AG08396 (cell line): ENCODE measurements around the gene FAF2.
"Not testable (repeated sequence)": the region's sequence is repeated elsewhere in the genome, so short reads cannot be mapped to it uniquely, and the experiment has no call there.

Experiments used
- DNase-seq: peaks from one replicate; pipeline ENCODE4 v3.0.0; 2012; ENCODE audit warnings: low spot score, mixed read lengths

Gene FAF2

DNA sequence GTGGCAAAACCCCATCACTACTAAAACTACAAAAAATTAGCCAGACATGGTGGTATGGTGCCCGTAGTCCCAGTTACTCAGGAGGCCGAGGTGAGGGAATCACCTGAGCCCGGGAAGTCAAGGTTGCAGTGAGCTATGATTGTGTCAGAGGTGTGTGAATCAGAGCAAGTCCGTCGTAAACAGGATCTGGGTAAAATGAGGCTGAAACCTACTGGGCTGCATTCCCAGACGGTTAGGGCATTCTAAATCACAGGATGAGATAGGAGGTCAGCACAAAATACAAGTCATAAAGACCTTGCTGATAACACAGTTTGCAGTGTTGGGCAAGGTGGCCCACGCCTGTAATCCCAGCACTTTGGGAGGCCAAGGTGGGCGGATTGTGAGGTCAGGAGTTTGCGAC is 29.9 kb upstream of the FAF2 start:
- no peak for DNase-seq

DNA sequence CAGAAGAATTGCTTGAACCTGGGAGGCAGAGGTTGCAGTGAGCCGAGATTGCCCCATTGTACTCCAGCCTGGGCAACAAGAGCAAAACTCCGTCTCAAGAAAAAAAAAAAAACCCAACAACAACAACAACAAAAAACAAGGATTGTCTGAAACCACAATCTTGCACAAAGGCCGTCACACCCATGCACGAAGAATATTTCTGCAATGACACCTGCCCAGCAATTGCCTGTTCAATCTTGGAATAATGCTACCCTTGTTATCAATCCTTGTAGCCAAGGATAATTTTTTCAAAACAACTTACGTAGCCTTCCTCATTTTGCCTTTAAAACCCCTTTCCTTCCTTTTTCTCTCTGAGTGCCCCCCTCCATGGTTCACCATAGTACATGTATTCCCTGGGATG is 28.1 kb upstream of the FAF2 start:
- DNase-seq, result no peak

DNA sequence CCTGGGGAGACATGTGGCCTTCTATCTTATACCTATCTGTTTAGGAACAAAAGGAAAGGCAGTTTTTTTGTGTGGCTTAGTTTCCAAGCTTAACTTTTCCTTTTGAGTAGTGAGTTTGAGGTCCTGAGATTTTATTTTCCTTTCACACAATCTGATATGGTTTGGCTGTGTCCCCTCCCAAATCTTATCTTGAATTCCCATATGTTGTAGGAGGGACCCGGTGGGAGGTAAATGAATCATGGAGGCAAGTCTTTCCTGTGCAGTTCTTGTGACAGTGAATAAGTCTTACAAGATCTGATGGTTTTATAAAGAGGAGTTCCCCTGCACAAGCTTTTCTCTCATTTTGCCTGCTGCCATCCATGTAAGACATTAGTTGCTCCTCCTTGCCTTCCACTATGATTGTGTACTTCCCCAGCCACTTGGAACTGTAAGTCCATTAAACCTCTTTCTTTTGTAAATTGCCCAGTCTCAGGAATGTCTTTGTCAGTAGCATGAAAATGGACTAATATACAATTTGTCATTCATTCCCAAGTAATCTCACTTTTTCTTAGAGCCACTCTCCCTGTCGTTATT is 27.1 kb upstream of the FAF2 start:
- no peak for DNase-seq

DNA sequence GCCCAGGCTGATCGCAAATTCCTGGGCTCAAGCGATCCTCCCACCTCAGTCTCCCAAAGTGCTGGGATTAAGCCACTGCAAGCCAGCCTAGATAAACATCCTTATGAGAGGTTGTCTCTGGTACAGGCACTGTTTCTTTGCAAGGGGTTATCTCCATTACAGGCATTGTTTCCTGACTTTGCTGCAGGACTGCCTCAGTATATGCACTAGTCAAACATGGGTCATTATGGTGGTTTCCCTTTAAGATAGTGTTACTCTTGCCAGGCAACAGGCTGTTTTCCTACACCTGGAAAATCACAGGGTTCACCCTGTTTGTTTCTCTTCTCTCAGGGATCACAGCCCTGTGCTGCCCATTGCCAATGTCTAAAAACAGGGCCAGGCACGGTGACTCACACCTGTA is 24.0 kb upstream of the FAF2 start:
- DNase-seq, result no peak

DNA sequence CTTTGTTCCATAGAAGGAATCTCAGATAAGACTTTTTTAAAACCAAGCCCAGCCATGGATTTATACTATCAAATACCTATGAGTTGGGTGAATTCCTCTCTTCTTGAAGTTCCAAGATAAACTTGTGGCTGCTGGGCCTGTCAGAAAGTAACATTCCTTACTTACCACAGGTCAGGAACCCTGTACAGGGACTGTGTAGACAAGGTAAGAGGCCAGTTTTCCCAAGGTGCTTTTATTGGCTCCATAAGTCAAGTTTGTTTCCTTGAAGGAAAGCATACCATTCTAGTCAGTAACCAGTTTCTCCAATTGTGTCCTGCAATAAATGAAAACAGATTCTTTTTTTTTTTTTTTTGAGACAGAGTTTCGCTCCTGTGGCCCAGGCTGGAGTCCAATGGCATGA is 23.0 kb upstream of the FAF2 start:
- no peak for DNase-seq

DNA sequence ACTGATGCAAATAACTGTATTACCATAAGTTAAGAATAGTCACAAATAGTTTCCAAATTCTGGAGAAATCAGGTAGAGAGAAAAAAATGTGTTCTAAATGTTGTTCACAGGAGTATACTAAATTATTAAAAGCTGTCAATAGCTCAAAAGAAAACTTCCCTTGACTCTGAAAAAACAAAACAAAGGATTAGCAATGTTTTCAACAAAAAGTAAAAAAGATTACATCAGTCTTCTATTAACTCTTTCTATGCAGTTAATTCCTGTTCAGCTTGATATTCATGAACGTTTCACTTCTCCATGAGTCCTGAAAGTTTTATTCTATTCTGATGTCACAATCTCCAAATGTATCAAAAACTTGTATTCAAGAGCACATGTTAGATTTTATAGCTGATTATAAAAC is 22.4 kb upstream of the FAF2 start:
- DNase-seq, result no peak

DNA sequence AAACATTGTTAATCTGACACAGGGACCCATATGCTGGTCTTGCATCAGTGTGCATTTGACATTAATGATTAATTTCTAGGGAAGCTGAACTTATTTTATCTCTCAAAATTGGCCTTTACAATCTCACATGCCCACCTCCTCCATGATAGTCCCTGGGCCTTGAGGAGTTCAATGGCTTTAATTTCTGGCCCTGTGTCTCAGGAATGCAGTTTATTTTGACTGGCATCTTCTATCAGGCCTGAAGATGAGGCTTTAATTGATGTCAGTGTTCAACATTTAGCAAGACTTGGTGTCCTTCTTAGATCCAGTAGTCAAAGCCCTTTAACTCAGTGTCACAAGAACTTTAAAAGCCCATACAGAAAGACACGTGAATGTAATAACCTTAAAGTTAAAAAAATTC is 21.3 kb upstream of the FAF2 start:
- DNase-seq, result no peak

DNA sequence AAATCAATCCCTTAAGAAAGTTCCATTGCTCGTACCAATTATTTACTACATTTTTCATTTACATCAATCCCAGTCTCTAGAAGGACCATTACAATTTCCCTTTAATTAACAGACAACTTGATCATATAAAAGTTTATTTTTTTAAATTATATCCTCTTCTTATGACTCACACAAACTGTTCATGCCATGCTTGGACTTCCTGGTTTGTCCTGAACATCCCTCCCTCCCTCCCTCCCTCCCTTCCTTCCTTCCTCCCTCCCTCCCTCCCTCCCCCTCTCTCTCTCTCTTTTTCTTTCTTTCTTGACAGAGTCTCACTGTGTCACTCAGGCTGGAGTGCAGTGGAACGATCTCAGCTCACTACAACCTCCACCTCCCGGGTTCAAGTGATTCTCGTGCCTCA is 20.2 kb upstream of the FAF2 start:
- DNase-seq, result peak; percentile 44

DNA sequence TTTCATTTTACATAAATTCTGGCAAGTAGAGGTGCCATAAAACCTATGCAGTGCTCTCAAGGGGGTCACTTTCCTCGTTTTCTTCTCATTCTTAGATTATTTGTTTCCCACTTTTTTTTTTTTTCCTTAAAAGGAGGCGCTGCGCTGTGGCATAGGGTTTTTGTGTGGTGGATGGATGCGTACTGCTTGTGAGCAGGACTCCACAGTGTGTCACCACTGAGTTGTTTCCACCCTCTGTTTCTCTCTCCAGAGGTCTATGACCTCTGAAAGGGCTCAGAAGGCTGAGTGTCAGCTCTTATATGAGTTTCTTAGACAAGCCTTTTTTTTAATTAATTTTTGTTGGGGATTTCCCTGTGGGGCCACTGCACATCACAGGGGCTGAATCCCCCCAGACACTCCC is 18.2 kb upstream of the FAF2 start:
- DNase-seq, result no peak

DNA sequence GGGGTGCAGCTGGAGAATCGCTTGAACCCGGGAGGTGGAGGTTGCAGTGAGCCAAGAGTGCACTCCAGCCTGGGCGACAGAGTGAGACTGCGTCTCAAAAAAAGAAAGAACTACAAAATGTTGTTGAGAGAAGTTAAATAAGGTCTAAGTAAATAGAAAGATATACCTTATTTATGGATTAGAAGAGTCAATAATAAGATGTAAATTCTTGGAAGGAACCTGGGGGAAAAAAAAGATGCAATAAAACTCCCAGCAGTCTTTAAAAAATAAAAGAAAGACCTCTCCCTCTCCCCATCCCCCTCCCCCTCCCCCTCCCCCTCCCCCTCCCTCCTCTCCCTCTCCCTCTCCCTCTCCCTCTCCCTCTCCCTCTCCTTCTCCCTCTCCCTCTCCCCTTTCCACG is 15.5 kb upstream of the FAF2 start:
- no peak for DNase-seq

DNA sequence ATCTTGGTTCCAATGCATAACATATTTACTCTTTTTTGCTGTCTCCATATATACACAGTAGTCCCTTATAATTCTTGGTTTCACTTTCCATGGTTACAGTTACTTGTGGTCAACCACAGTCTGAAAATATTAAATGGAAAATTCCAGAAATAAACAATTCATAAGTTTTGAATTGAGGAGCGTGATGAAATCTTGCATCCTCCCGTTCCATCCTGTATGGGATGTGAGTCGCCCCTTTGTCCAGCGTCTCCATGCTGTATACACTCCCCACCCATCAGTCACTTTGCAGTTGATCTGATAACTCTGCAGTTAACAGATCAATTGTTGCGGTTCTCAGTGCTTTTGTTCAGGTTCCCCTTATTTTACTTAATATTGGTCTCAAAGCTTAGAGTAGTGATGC is 11.5 kb upstream of the FAF2 start:
- peak; percentile 65 for DNase-seq

DNA sequence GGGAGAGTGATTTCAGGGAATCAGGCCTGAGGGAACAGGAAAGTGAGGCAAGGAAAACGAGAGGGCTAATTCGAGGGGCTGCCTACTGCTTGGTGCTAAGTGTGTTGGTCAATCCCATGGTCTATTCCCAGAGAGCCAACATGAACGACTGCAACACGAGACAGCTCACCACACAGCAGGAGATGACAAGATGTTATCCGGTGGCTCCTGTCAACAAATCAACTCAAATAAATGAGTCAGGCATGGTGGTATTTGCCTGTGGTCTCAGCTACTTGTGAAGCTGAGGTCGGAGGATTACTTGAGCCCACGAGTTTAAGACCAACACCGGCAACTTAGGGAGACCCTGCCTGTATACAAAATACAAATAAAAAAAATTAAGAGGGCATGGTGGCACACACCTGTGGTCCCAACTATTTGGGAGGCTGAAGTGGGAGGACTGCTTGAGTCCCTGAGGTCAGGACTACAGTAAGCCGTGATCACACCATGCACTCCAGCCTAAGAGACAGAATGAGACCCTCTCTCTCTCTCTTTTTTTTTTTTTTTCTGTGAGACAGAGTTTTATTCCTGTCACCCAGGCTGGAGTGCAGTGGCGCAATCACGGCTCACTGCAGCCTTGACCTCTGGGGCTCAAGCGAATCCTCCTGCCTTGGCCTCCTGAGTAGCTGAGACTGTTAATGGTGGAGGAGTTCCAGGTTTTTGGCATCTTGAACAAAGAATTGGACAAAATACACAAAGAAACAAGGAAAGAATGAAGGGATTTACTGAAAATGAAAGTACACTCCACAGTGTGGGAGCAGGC is 9.0 kb upstream of the FAF2 start:
- peak; percentile 43 for DNase-seq

DNA sequence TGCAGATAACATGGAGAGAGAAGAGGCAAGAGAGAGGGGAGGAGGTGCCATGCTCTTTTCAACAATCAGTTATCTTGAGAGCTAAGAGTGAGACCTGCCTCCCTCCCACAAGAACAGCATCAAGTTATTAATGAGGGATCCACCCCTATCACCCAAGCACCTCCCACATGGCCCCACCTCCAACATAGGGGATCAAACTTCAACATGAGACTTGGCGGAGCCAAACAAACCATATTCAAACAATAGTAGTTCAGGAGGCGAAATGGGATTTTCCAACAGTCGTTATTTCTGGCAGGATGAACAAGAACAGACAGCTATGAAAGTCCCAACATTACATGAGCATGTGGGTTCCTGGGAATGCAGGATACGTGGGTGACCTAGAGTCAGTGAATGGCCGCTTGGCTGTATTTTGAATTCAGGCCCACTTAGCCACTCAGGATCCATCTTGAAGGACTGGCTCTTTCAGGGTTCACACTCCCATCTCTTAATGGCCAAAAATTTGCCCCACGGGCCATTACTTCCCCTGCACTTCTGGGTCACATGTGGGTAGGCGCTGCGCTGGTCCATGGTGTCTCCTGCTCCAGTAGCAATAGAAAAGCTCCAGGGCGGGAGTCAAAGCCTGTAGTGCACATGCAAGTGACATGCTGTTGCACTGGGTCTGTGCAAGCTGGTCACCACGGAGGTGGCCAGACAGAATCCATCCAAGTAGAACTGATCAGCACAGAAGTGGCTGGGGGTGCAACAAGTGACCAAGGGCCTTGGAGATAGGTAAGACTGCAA is 7.1 kb upstream of the FAF2 start:
- DNase-seq, result no peak

DNA sequence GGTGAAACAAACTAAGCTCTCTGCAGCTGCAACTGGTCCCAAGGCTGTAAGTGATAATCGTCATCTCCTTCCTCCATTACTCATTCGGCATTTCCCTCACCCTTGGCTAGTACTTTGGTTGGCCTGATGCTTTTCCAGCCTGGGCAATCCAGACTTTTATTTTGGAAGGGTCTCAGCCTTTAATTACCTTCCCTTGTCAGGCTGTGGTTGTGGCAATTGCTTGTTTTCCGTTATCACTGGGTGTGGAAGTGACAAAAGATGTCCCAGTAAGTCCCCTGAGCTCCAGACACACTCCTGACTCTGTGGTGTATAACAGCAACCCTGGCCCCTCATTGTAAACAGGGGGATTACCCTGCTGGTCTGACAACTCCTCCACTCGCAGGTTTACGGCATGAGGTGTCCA is 6.3 kb upstream of the FAF2 start:
- no peak for DNase-seq

DNA sequence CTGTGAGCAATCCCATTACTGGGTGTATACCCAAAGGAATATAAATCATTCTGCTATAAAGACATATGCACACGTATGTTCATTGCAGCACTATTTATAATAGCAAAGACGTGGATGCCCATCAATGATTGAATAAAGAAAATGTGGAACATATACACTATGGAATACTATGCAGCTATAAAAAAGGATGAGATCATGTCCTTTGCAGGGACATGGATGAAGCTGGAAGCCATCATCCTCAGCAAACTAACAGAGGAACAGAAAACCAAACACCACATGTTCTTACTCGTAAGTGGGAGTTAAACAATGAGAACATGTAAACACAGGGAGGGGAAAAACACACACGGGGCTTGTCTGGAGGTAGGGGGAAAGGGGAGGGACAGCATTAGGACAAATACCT is 5.3 kb upstream of the FAF2 start:
- DNase-seq, result not testable (repeated sequence)

DNA sequence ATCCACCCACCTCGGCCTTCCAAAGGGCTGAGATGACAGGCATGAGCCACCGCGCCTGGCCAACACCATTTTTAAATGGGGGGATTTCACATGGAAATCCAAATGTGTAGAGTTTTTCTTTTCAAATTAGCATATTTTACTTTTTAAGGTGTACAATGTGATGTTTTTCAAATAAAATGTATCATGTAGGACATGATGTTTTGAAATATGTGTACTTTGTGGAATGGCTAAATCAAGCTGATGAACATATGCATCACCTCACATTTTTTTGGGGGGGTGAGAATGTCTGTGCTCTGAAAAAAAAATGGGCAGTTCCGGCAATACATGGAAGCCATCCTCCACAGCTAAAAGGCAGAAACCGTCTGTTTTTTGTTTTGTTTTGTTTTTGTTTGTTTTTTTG is 3.4 kb upstream of the FAF2 start:
- no peak for DNase-seq

DNA sequence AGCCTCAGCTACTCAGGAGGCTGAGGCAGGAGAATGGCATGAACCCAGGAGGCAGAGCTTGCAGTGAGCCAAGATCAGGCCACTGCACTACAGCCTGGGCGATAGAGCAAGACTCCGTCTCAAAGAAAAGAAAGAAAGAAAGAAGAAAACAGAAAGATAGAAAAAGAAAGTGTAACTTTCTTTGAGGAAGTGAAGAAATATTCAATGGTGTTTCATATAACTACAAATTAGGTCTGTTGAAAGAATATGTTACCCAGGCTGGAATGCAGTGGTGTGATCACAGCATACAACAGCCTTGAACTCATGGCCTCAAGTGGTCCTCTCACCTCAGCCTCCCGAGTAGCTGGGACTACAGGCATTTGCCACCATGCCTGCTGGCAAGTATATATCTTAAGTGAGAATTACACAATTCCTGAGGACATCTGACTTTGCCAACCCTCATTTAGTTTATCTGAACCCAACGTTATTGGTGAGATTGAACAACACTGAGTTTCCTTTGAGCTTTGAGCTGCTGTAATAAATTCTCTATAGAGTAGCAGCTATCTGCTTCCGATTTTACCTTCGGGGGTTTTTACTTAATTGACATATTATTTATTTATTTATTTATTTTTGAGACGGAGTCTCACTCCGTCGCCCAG is 2.0 kb upstream of the FAF2 start:
- DNase-seq, result no peak

DNA sequence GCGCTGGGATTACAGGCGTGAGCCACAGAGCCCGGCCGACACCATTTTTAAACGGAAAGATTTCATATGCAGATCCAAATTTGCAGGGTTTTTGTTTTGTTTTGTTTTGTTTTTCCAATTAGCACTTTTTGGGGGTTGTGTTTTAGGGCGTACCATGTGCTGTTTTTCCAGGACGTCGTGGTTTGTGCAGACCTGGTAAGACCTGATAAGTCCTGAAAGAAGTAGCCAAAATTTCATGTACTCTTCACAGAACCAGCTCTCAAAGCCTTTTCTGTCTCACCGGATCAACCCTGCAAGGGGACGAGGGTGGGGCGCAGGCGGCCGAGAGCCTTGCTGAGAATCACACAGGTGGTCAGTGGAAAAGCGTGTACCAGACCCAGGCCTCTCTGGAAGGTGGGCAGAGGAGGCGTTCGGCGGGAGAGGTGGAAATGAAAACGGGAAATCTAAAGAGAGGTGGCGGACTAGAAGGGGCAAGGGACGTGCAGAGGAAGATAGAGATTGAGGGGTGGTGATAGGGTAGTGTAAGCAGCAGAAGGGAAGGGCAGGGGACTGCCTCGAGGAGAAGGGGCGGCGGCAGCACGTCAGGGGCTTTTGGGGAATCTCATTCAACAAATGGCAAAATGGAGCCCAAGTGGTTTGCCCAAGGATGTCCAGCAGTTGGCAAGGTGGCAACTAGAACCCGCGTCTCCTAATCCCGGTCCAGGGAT is 1.1 kb upstream of the FAF2 start:
- no peak for DNase-seq

DNA sequence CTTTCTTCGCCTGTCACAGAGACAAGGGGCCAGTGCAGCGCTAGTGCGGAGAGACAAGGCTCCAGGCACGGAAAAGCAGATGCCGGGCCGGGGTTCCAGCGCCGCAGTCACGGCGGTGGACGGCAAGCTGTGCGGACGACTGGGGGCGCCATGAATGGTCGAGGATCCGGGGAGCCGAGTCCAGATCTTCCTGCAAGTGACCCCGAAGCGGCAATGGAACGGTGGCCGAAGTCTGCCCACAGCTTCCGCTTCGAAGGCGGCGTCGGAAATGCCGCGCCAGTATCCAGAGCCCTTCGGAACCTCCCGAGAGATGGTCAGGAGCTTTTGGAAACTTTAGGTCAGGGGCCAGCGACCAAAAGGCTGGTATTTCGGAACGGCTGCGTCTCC is 601 bp upstream of the FAF2 start:
- no peak for DNase-seq

DNA sequence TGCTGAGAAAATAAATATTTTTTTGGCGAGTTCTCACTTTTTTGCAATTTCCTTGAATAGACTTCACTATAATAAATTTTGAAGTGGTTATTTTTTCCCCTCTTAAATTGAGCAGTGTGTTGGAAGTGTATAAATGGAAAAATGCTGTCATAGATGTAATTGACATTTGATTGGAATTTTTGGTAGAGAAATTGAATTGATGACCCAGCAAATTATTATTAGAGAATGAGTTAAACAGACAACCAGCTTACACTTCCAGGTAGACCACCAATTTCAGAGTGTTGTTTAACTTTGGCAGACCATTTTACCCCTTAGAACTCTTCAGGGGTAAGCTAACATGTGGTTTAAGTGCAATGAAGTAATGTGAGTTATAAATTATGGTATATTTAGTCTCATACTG is 1.9 kb downstream of the FAF2 start:
- no peak for DNase-seq

DNA sequence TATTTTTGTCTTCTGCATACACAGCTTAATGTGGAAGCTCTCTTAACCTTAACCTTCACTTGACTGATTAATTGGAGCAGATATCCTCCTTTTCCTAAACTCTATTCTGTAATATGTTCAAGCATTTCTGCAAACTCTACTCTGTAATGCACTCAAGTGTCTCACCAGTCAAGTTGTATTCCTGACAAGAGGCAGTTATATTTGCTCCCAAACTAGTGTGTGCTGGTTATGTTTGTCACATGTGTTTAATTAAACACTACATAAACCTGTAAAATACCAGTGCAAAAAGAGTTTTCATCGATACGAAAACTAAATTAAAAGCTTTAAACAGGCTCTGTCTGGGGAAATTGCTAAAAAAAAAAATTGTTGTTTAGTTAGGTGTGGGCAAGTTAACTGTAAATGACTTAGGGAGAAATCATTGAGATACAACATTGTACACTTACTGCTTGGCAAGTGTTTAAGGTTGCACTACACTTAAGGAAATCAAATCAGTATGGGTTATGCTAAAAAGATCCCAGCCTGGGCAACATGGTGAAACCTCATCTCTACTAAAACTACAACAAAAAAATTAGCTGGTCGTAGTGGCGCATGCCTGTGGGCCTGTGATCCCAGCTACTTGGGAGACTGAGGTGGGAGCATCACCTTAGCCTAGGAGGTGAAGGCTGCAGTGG is 6.7 kb downstream of the FAF2 start:
- no peak for DNase-seq
